ENCODE data around the gene GALNTL6. TPM values are rescaled to one million over a fixed set of nuclear protein-coding genes. Genes with fewer than 3 reads are reported as not detected.

Gene GALNTL6
- total RNA-seq, 2 experiments from 2014 or later, result not detected

- Mint-ChIP-seq H3K36me3 (no peaks in the 10 kb centered on the region), H3K4me1 (ENCODE audit: low read depth) (no peaks in the 10 kb centered on the region), H3K27ac (no peak overlapping the region), H3K4me3 (no peak overlapping the region), H3K9me3 (peaks cover 4% of the 10 kb centered on the region), H3K27me3 (no peaks in the 10 kb centered on the region)
- no peak for DNase-seq
- POLR2A ChIA-PET, result no interaction called here
- intact Hi-C loops (cut with micrococcal nuclease), result no loop called here
- CTCF ChIA-PET, result no interaction called here
Observed at GRCh38 chr4:172152284-172152683, 339.1 kb downstream of the GALNTL6 start.

DNA sequence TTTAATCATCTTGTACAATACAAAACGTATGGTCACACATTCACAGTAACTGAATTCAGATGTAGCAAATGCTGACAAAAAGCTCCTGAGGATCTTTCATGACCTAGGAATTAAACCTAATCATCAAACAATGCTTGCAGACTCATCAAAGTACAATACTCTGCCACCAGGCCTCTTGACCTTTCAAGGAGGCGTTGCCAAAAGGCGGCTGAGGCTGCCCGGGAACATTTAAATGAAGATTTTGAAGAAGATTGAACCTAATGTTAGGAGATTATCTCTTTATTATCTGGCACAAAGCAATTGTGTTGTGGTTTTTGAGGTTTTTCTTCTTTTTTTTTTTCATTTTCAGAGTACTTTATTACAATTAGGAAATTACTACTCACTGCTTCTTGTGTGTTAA lies 340.5 kb downstream of the GALNTL6 start:
- CTCF ChIA-PET, result no interaction called here
- Mint-ChIP-seq H3K9me3 (peaks cover 4% of the 10 kb centered on the region), H3K4me3 (no peak overlapping the region), H3K27me3 (no peaks in the 10 kb centered on the region), H3K27ac (no peak overlapping the region), H3K4me1 (ENCODE audit: low read depth) (no peaks in the 10 kb centered on the region), H3K36me3 (no peaks in the 10 kb centered on the region)
- intact Hi-C loops (cut with micrococcal nuclease), result no loop called here
- POLR2A ChIA-PET, result no interaction called here
- DNase-seq, result no peak

DNA sequence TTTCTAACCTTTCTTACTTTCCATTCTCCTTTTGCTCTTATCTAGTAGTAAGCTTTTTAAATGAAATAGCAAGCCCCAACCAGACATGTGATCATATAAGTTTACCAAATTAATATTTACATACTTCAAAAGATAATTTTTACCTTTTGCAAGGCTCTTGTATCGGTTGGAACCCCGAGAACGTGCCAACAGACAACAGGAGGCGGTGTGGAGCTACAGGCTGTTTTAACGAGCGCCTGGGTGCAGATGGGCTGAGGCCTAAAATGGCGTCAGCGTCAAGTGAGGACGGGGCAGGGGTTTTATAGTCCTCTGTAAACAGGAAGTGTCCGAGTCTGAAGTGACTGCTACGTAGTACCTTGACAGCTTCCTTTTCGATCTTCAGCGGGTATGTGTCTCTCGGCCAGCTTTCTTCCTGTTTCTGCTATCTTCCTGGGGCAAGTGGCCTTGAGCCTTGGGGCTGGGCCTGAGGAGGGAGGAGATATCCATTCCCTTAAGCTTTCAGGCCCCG lies 342.7 kb downstream of the GALNTL6 start:
- peaks cover 4% of the 10 kb centered on the region for H3K9me3 Mint-ChIP-seq
- no peak overlapping the region for H3K4me3 Mint-ChIP-seq
- intact Hi-C loops (cut with micrococcal nuclease), result no loop called here
- POLR2A ChIA-PET, result no interaction called here
- CTCF ChIA-PET, result no interaction called here
- H3K36me3 Mint-ChIP-seq, result no peaks in the 10 kb centered on the region
- no peak overlapping the region for H3K27ac Mint-ChIP-seq
- no peak for DNase-seq
- no peaks in the 10 kb centered on the region for H3K4me1 Mint-ChIP-seq (ENCODE audit: low read depth)
- H3K27me3 Mint-ChIP-seq, result no peaks in the 10 kb centered on the region

DNA sequence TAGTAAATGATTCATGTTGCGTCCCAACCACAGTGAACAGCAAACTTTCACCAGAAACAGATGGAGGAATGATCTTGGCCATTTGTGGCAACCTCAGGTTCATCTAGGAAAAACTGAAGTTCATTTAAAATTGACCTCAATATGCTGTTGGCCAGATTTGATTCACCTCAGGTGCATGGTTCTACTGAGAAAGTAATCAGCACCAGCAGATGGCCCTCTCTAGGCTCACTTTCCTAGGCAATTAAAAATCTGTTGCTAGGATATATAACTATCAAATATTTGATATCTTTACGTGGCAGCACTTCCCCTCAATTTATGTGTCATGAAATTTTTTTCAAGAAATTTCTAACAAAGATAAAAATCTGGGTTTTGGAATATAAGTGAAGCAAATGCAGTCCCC lies 344.7 kb downstream of the GALNTL6 start:
- no peaks in the 10 kb centered on the region for H3K36me3 Mint-ChIP-seq
- no peak overlapping the region for H3K4me3 Mint-ChIP-seq
- no peak for DNase-seq
- ChIA-PET CTCF (no interaction called here), POLR2A (no interaction called here)
- H3K9me3 Mint-ChIP-seq, result peaks cover 4% of the 10 kb centered on the region
- H3K27me3 Mint-ChIP-seq, result no peaks in the 10 kb centered on the region
- no peak overlapping the region for H3K27ac Mint-ChIP-seq
- intact Hi-C loops (cut with micrococcal nuclease), result no loop called here
- no peaks in the 10 kb centered on the region for H3K4me1 Mint-ChIP-seq (ENCODE audit: low read depth)

GRCh38 chr4:172163215-172163614 lies 350.0 kb downstream of the GALNTL6 start:
- H3K36me3 Mint-ChIP-seq, result no peaks in the 10 kb centered on the region
- POLR2A ChIA-PET, result no interaction called here
- CTCF ChIA-PET, result no interaction called here

DNA sequence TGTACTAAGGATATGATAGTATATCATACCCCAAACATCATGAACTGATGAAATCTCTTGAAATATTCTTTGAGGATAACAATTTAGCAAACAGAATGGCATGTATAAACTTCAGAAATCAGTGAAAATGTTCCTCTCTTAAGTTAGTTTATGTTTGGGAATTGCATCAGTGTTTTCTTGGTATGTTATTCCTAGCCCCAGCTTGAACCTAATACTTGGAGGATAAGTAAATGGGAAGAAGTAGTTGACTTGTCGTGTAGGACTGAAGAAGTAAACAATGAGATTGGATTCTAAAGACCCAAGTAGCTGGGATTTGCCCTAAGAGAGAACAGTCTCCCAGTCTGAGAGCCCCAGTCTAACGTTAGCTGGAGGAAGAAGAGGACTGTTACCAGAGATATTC lies 355.7 kb downstream of the GALNTL6 start:
- Mint-ChIP-seq H3K4me3 (no peak overlapping the region), H3K27me3 (no peaks in the 10 kb centered on the region), H3K4me1 (ENCODE audit: low read depth) (no peaks in the 10 kb centered on the region), H3K9me3 (peaks cover 6% of the 10 kb centered on the region), H3K27ac (no peak overlapping the region), H3K36me3 (no peaks in the 10 kb centered on the region)
- ChIA-PET CTCF (no interaction called here), POLR2A (no interaction called here)
- intact Hi-C loops (cut with micrococcal nuclease), result no loop called here
- no peak for DNase-seq

More at GRCh38 chr4:172163215-172163614, 350.0 kb downstream of the GALNTL6 start:
- DNase-seq, result no peak
- Mint-ChIP-seq H3K27me3 (no peaks in the 10 kb centered on the region), H3K9me3 (no peaks in the 10 kb centered on the region), H3K4me1 (ENCODE audit: low read depth) (no peaks in the 10 kb centered on the region), H3K4me3 (no peak overlapping the region), H3K27ac (no peak overlapping the region)
- intact Hi-C loops (cut with micrococcal nuclease), result no loop called here

- no peaks in the 10 kb centered on the region for H3K4me1 Mint-ChIP-seq (ENCODE audit: low read depth)
- no peak overlapping the region for H3K4me3 Mint-ChIP-seq
- H3K36me3 Mint-ChIP-seq, result no peaks in the 10 kb centered on the region
- peaks cover 6% of the 10 kb centered on the region for H3K9me3 Mint-ChIP-seq
- POLR2A ChIA-PET, result no interaction called here
- DNase-seq, result no peak
- intact Hi-C loops (cut with micrococcal nuclease), result no loop called here
- CTCF ChIA-PET, result no interaction called here
- no peak overlapping the region for H3K27ac Mint-ChIP-seq
- H3K27me3 Mint-ChIP-seq, result no peaks in the 10 kb centered on the region
Observed at GRCh38 chr4:172169871-172170270, 356.7 kb downstream of the GALNTL6 start.

- Mint-ChIP-seq H3K27me3 (no peaks in the 10 kb centered on the region), H3K9me3 (peaks cover 7% of the 10 kb centered on the region), H3K36me3 (no peaks in the 10 kb centered on the region), H3K4me1 (ENCODE audit: low read depth) (no peaks in the 10 kb centered on the region), H3K4me3 (no peak overlapping the region), H3K27ac (no peak overlapping the region)
- DNase-seq, result no peak
- intact Hi-C loops (cut with micrococcal nuclease), result no loop called here
- ChIA-PET POLR2A (no interaction called here), CTCF (no interaction called here)
Observed at GRCh38 chr4:172173206-172173605, 360.0 kb downstream of the GALNTL6 start.

DNA sequence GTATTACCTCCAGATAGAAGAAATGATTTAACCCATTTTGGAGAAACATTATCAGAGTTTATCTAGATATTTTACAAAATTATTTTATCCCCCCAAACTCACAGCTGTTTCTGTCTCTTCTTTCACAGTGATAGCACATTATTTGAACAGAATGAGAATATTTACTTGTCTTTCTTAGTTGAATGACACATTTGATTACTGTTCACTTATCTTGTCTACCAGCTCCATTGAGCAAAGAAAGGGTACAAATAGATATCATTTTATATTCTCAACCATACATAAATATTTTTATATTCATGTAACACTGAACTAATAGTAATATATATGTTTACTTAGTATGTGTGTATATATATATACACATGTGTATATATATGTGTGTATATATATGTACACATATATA lies 364.2 kb downstream of the GALNTL6 start:
- Mint-ChIP-seq H3K9me3 (peaks cover 16% of the 10 kb centered on the region), H3K36me3 (no peaks in the 10 kb centered on the region), H3K4me1 (ENCODE audit: low read depth) (no peaks in the 10 kb centered on the region), H3K27me3 (no peaks in the 10 kb centered on the region), H3K27ac (no peak overlapping the region), H3K4me3 (no peak overlapping the region)
- ChIA-PET CTCF (no interaction called here), POLR2A (no interaction called here)
- no peak for DNase-seq
- intact Hi-C loops (cut with micrococcal nuclease), result no loop called here

DNA sequence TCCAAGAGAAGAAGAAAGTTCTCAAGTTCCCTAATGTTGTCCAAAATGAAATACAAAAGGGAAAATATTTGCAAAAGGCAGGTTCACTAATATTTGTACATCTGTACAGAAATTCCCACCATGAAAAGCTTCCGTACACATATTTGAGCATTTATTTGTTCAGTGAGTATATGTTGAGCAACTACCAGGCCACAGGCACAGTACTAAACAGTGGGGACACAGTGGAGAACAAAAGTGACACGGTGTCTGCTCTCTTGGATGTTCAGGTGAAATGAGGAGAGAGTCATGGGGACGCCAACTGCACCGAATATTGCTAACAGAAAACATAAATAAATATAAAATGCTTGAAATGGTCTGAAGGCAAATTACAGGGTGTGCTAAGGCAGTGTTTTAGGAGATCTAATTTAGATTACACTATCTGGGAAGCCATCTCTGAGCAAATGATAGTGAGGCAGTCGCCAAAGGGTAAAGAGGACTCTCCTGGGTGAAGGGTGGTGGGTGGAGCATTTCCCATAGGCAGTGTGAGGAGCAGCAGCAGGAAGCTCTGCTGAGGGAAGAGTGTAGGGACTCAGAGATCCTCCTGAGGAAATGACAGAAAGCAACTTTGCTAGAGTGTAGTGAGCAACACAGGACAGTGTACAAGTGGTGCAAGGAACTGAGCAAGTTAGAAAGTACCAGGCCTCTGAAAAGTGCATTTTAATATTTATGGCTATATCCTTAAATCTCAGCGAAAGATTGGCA lies 375.2 kb downstream of the GALNTL6 start:
- POLR2A ChIA-PET, result no interaction called here
- no peaks in the 10 kb centered on the region for H3K27me3 Mint-ChIP-seq
- no peak overlapping the region for H3K27ac Mint-ChIP-seq
- H3K4me3 Mint-ChIP-seq, result no peak overlapping the region
- intact Hi-C loops (cut with micrococcal nuclease), result no loop called here
- CTCF ChIA-PET, result no interaction called here
- H3K9me3 Mint-ChIP-seq, result peaks cover 2% of the 10 kb centered on the region
- H3K36me3 Mint-ChIP-seq, result no peaks in the 10 kb centered on the region
- H3K4me1 Mint-ChIP-seq (ENCODE audit: low read depth), result no peaks in the 10 kb centered on the region
- DNase-seq, result no peak

- peaks cover 10% of the 10 kb centered on the region for H3K9me3 Mint-ChIP-seq
- H3K4me3 Mint-ChIP-seq, result no peak overlapping the region
- no peaks in the 10 kb centered on the region for H3K27me3 Mint-ChIP-seq
- CTCF ChIA-PET, result no interaction called here
- no peak for DNase-seq
- POLR2A ChIA-PET, result no interaction called here
- intact Hi-C loops (cut with micrococcal nuclease), result no loop called here
- H3K36me3 Mint-ChIP-seq, result no peaks in the 10 kb centered on the region
- H3K4me1 Mint-ChIP-seq (ENCODE audit: low read depth), result no peaks in the 10 kb centered on the region
- no peak overlapping the region for H3K27ac Mint-ChIP-seq
Observed at GRCh38 chr4:172202480-172203076, 389.4 kb downstream of the GALNTL6 start.

GRCh38 chr4:172207258-172207657 lies 394.1 kb downstream of the GALNTL6 start:
- no peak overlapping the region for H3K4me3 Mint-ChIP-seq
- CTCF ChIA-PET, result no interaction called here

GRCh38 chr4:172207886-172208285 lies 394.7 kb downstream of the GALNTL6 start:
- CTCF ChIA-PET, result no interaction called here
- no peaks in the 10 kb centered on the region for H3K27me3 Mint-ChIP-seq
- no peak overlapping the region for H3K27ac Mint-ChIP-seq
- peaks cover 6% of the 10 kb centered on the region for H3K9me3 Mint-ChIP-seq
- intact Hi-C loops (cut with micrococcal nuclease), result no loop called here
- H3K36me3 Mint-ChIP-seq, result no peaks in the 10 kb centered on the region
- H3K4me1 Mint-ChIP-seq (ENCODE audit: low read depth), result no peaks in the 10 kb centered on the region
- POLR2A ChIA-PET, result no interaction called here
- no peak overlapping the region for H3K4me3 Mint-ChIP-seq
- no peak for DNase-seq

More at GRCh38 chr4:172207258-172207657, 394.1 kb downstream of the GALNTL6 start:
- Mint-ChIP-seq H3K36me3 (no peaks in the 10 kb centered on the region), H3K9me3 (peaks cover 6% of the 10 kb centered on the region), H3K27ac (no peak overlapping the region), H3K4me1 (ENCODE audit: low read depth) (no peaks in the 10 kb centered on the region), H3K27me3 (no peaks in the 10 kb centered on the region)
- POLR2A ChIA-PET, result no interaction called here
- no peak for DNase-seq
- intact Hi-C loops (cut with micrococcal nuclease), result no loop called here

Measured in activated CD4-positive, alpha-beta memory T cell treated with anti-CD3 and anti-CD28 coated beads for 36 hours (primary cell).